Non-pigmented ciliary epithelial cell (primary cell): ENCODE measurements around the gene SSBP3.

Source experiments
- DNase-seq: peaks from one replicate; pipeline ENCODE4 v3.0.0-alpha.2; 2010; ENCODE audit warnings: low read depth

SSBP3 gene

DNA sequence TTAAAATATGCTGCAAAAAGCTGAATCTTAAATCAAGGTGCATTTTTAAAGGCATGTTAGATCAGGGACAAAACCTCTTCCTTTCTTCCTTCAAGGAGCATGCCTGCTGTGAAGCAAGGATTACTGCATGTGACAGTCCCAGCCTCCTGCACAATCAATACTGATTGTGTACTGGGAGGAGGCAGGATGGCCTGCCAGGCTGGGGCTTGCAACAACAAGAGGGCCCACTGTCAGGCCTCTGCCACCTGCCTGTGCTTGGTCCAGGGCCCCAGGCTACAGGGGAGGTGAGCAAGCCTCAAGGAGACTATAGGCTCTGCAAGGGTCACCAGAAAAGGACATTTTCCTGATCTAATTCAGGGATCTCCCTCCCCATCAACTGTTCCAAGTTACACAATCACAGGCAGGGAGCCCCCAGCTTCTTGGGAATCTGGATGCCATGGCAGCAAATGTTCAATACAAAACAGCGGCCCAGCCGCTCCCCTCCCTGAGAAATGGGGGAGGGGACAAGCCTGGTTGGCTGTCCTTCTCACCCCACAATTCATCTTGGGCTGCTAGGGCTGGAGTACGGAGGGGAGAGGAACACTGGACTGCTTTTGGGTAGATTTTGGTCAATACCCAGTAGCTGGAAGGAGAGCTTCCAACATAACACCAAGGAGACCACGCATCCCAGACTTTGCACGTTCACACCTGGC is 76.7 kb downstream of the SSBP3 start:
- DNase-seq = no peak

DNA sequence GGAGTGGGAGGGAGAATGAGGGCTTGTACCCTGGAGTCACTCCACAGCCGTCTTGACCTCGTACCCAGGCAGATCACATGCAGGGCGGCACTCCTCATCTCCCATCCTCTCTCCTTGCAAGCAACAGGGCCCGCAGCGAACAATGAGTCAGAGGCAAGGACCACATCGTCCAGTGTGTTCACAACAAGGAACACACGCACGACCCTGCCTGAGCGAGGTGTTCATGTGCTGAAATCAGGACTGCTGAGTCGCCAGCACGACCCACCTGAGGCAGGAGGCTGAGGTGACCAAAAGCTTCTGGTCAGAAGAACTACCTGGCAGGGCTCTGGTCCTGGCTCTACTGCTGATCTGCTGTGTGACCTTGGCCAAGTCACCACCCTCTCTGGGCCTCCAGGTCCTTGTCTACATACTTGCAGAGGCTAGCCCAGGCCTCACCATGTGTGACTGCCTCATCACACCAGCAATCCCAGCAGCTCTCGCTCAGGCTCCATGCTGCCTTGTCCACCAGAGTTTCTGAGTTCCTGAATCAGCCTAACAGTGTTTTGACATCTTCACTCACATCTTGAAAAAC is 78.0 kb downstream of the SSBP3 start:
- no peak for DNase-seq

DNA sequence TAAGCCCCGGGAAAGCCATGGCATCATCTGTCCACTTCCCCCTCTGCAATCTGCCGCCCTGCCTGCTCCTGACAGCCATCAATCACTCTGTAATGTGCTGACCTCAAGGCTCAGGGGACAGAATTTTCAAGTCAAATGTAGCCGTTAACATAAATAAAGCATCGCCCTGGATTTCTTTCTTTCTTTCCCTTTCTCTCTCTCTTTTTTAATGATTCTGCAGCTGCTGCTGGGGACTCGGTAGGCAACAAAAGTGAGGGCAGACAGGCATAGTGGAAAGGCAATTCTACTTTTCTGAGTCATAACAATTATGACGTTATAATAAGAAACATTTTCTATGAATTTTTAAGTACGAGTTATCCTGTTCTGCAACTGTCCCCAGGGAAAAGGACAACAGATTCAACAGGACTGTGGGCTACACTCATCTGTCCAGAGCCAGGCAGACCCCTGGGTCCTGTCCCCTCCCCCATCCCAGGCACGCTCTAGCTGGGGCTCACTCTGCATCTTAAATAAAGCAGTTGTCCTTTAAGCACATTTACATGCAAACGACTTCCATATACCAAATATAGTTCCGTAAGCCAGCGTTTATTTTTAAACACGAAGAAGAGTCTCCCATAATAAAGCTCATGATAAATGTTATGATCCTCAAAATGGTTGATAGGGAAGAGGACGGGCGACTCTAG is 78.7 kb downstream of the SSBP3 start:
- no peak for DNase-seq

DNA sequence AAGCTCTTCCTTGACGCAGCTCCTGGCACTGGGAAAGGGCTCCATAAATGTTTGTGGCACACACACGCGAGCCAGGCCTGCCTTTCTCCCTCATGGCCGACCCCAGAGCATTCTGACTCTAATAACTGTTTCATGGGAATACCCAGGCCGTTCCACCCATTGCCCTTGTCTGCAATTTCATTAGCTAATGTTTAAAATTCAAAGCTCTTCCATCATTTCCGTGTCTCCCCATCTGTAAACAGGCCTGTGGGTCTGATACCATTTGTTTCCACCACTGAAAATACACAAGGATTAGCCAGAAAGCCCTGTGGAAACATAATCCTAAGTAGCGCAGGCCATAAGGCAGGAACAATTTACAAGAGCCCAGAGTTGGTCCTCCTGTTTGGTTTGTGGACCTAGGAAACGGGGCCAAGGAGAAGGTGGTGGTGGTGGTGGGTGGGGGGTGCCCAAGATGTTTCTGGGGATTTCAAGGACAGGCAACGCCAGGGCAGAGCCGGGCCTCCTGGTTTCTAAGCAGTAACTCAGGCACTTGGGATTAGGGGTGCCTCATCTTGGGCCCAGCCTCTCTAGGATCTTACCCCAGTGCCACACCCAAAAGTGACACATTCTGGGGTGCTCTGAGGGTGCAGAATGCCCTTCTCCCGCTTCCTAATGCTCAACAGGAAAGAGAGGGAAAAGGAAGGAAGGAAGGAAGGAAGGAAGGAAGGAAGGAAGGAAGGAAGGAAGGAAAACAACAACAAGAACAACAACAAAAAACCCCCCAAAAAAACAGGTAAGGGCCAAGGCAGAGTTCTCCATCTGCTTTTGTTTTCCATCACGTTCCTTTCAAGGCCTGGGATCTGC is 79.4 kb downstream of the SSBP3 start:
- no peak for DNase-seq

DNA sequence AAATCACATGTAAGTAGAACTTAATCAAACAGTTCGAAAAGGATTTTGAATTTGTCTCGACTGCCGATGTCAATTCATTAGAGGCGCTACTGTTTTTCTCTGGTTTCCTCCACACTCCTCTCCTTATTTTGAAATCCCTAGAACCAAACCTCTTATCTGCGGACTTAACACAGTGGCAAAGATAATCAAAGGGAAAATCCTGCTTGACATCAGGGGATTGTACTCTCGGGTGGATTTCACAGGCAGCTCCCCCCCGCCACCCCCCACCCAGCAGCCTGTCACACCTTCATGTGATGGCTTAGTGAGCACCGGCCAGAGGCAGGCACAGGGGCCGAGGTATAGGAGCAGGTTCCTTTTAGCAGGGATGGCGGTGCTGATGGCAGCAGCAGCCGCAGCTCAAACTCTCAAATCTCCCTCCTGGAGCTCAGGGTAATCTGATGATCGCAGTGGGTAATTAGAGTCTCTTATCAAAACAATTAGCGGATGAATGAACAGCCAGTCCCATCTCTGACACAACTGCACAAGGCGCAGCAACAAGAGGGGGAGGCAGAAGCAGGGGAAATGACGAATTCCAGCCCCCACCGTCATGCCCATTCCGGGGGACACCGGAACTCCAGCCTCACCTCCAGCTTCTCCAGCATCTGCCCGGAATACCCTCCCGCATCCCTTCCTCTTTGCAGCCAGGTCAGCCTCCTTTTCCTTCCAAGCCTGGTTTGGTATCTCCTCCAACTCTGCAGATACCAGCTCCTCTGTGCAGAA is 80.3 kb downstream of the SSBP3 start:
- DNase-seq = no peak

DNA sequence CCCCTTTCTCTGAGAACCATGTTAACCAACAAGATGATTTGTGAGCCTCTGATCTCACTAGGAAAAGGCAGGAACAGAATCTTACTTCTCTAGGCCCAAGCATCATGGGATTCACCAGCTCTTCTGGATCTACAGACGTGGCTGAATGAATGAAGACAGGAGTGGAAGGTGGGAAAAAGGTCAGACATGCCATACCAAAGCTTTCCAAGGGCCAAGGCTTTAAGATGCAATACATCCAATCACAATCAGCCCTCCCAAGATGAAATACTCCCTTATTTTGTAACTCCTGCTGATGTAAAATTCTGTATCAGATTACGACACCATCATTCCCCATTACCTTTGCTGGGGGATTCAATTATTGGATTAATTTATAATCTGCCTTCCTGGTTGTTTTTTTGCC is 80.9 kb downstream of the SSBP3 start:
- no peak for DNase-seq

DNA sequence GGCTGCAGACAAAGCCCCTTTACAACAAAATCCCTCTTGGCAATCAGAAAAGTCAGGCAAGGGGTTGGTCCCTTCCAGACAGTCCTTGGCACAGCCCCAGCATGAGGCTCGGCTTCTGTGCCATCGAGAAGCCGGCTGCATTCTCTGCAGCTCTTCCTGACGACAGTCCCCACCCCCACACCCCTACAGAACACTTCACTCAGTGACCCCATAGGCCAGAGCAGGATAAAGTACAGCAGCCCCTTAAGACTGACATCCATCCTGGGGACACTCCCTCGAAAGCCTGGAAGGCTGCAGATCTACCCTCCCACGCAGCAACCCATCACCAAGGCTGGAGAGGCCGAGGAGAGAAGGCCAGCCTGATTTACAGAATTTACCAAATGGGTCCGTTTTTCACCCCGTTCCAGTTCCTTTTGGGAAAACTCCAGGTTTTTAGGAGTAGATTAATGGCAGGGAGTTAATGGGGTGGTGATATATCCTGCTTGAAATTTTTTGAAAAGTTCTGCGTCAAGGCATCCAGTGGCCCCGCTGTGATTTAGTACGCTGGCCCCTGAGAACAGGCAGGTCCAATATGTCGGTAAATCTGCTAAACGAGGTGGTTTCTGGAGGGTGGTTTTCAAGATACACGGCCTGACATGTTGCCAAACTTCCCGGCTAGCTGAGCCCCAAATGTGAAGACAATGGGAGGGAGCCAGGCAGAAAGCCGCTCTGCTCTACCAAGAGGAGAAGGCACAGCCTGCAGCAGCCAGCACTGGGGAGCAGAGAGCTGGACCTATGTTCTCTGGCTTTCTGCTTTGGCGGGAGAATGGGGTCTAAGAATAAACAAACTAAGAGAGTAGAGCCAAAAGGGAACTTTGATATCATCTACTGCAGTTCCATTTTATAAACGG is 81.7 kb downstream of the SSBP3 start:
- no peak for DNase-seq

DNA sequence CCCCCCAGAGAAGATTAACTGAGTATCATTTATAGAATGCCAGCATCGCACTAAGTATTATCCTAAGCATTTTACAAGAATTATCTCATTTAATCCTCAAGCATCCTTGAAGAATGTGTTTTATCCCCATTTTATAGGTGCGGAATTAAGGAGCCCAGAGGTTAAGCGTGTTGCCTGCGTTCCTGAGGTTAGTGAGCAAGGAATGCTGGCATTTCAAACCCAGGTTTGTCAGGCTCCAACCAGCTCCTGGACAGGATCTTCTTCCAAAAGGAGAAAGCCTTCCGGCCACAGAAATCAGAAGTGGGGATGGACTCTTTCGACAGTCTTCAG is 82.3 kb downstream of the SSBP3 start:
- no peak for DNase-seq

DNA sequence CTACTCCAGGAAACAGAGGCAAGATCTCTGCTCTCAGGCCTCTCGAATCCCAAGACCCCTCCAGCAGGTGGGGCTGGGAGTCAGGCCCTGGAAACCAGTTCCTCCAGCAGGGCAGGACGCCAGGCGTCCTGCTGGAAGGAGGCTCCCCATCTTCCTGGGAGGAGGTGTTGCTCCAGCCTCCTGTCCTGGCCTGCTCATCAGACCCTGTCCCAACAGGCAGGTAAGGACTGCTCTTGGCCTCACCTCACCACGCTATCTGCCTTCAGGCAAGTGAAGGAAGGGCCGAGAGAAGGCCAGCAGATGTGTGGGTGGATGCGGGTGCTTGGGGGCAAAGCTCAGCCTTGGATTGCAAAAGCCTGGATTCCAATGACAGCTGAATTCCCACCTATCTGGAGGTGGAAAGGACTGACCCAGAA is 82.9 kb downstream of the SSBP3 start:
- no peak for DNase-seq

DNA sequence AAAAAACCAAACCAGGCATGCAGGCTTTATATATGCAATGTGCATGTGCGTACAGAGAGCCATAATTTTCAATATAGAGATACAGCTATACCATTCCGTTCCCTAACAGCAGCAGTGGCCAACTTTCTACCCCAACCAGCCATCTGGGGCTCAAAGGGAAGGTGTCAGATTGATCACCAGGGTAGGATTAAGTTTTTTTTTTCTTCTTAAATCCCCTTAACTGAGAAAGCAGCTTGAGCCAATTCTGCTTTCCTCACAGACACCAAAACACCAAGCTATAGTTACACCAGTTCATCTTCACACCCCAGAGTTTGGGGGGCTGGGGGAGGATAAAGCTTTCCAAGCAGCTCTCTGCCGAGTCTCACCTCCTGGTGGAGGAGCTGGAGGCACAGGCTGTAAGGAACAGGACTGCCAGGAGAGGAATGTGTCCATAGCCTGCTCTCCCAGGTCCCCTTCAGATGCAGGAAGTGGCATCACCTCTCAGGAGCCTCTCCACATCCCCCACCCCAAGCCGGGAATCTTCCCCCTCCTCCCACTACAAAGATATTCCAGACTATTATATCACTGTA is 87.9 kb downstream of the SSBP3 start:
- DNase-seq = no peak

DNA sequence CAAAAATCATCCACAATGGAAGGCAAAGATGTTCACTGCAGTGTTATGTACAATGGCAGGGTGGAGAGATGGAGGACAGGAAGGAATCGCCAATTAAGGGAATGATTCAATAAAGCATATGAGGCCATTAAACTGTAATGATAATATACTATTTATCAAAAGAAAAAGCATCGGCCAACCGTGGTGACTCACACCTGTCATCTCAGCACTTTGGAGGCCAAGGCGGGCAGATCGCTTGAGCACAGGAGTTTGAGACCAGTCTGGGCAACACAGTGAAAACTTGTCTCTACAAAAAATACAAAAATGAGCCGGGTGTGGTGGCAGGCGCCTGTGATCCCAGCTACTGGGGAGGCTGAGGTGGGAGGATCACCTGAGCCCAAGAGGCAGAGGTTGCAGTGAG is 89.1 kb downstream of the SSBP3 start:
- no peak for DNase-seq

DNA sequence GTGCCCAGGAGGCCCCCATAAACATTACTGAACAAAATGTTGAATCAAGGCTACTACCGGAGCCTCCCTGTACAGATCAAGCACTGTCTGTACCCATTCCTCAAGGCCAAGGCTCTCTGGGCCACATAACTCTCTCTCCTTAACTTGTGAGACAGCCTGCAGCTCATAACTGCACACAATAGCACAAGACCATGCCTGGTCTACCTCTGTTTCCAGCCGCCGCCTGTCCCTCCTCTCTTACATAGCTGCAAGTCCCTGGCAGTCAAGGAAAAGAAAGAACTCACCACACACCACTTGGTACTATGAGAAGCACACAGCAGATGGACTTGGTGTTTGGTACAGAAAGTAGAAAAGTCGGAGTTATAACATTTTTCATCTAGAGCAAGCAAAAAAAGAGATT is 91.1 kb downstream of the SSBP3 start:
- no peak for DNase-seq

DNA sequence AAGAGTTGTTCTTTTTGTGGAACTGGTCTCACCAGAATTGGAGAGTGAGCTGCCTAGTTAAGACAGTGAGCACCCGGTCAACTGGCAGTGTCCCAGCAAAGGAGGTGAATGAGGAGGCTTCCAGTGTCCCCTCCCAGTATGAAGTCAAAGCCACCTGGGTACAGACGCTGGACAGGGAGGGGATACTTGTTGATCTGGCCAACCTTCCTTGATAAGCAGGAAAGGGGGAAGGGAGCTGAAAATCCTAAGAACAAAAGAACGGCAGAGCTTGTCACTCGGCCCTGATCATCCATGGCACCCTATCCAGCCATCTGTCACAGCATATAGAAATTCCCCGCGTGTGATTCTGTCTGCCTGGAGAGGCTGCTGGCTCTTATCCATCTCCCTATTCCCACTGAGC is 91.5 kb downstream of the SSBP3 start:
- DNase-seq = no peak

DNA sequence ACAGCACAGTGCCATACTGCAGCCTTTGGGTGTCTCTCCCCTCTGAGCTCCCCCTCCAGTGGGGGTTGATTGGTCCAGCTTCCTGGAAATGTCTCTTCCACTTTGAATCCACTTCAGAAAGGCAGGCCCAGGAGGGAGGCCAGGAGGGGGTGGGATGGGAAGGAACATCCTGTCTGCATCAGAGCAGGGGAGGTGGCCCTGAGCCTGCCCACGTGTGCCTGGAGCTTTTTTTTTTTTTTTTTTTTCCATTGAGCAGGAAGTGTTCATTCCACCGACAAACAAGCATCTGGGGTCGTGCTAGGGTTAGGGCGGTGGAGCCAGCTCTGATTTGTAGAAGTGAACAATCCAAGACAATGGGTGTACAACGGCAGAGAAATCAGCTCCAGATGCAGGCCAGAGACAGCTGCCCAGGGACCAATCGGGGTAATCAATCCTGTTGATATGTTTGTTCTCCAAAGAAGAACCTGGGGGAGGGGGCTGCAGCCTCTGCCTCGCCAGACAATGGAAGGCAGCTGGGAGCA is 93.3 kb downstream of the SSBP3 start:
- DNase-seq = peak; percentile 30

DNA sequence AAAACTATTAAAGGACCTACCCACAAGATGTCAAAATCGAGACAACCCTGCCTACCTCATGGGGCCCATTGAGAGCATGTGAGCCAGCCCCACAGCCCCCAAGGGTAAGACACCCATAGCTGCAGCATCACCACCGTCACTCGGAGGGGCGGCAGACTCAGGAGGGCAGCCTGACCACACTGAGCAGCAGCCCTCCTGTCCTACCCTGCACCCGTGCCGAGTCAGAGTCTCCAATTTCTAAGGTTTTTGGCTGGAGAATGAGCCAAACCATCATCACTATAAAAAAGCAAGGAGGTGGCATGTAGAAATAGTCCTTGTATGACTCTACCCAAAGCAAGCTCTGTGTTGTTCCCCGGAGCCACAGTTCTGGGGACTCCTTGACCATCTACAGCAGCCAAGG is 94.7 kb downstream of the SSBP3 start:
- DNase-seq = no peak

DNA sequence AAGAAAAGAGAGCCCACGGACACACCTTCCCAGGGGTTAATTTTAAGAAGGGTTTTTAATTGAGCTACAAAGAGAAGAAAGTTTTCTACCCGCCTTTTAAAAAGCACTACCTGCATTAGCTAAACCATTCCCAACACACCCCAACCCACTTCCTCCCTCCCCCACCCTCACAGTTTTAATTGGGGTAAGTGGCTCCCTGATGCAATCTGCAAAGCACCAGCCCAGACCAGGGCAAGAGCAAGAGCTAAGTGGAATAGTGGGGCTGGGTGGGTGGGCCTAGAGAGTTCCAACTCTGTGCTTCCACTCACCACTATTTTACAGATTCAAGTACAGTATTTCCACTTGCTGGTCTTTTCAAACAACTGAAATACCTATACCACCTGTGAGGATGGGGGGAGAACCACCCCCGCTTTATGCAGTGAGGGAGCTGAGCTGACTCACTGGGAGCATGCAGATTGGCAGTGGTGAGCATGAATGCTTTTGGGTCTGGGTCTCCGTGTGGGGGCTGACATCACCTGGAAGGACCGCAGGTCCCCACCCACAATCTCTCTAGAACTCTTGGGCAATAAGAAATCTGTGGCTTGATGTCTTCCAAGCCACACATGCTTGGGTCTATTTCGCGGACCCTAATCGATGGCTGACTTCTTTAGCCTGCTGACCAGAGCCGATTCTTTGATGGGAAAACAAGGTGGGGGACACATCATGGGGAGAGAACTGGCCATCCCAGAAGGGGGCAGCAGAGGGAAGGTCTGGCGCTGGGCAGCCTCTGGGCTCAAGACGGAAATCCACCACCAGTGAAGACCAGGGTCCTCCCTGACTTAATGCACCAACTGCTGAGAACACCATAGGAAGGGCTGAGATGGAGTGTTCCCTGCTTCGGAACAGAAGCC is 95.5 kb downstream of the SSBP3 start:
- no peak for DNase-seq

DNA sequence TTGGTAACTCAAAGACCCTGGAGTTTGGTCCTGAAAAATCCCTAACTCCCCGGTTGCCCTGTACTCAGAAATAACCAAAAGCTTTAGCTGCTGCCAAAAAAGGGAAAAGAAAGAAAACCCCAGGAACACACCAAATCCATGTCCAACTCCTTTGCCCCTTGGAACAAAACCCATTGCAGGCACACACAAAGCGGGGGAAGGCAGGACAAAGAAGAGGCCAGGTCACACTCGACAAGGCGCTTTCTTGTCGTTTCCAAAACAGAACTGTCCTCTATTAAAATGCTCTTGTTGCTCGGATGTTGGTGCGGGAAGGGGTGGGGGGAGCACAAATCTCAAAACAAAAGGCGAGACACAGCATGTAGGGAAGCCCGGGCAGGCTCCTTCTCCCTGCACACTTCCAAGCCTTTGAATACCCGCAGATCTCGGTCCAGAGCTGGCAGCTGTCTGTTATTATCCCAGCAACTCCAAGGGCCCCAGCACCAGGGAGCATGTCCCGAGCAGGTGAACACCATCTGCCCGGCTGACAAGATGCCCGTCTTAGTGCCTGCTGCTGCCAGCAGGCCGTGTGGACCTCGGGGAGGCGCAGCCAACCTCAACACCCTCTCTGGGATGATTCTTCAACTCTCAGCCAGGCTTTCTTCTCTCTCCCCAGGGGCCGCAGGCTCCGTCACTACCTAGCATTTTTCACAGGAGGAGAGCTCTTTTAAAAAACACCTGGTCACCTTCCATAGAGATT is 96.4 kb downstream of the SSBP3 start:
- no peak for DNase-seq

DNA sequence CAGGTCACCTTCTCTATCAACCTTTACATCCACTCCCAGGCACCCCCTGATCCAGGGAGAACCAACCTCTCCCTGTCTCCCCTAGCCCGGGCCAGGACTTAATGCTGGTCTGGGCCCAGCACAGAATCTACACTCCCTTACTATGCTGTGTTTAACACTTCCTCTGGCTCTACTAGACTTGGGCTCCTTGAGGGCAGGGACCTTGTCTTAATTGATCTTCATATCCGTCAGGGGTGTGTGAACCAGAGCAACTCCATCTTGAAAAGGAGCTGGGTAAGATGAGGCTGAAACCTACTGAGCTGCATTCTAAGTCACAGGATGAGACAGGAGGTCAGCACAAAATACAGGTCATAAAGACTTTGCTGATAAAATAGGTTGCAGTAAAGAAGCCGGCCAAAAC is 98.9 kb downstream of the SSBP3 start:
- DNase-seq = no peak
